Muscle layer of duodenum (tissue), 2 donors: Measurements from ENCODE around the gene TAGLN.

ENCODE experiments used
- H3K27ac ChIP-seq: one replicate; pipeline ENCODE4 v1.7.0; 2013; ENCODE audit warnings: mild to moderate bottlenecking, low read length
- H3K27me3 ChIP-seq: one replicate; pipeline ENCODE4 v1.7.0; 2013; ENCODE audit warnings: low read depth, mild to moderate bottlenecking, control low read depth, low read length
- H3K36me3 ChIP-seq, 2 donors: one replicate each; pipeline ENCODE4 v1.7.0; 2013; ENCODE audit warnings: low read length in 2 of 2, control low read depth in 1 of 2, mild to moderate bottlenecking in 1 of 2; ENCODE audit not compliant: insufficient read depth in 2 of 2, control insufficient read depth in 1 of 2
- H3K4me1 ChIP-seq, 2 donors: one replicate each; pipeline ENCODE4 v1.7.0; 2013; ENCODE audit warnings: low read length in 2 of 2, mild to moderate bottlenecking in 2 of 2, control low read depth in 1 of 2, moderate library complexity in 1 of 2; ENCODE audit not compliant: insufficient read depth in 2 of 2, control insufficient read depth in 1 of 2
- H3K4me3 ChIP-seq, 2 donors: one replicate each; pipeline ENCODE4 v1.7.0; 2013; ENCODE audit warnings: low read length in 2 of 2, low read depth in 1 of 2, mild to moderate bottlenecking in 1 of 2
- H3K9me3 ChIP-seq, 2 donors: one replicate each; pipeline ENCODE4 v1.7.0; 2013; ENCODE audit warnings: low read length in 2 of 2, control low read depth in 1 of 2, mild to moderate bottlenecking in 1 of 2; ENCODE audit not compliant: control insufficient read depth in 1 of 2
- donor health status: healthy.

TAGLN gene

DNA sequence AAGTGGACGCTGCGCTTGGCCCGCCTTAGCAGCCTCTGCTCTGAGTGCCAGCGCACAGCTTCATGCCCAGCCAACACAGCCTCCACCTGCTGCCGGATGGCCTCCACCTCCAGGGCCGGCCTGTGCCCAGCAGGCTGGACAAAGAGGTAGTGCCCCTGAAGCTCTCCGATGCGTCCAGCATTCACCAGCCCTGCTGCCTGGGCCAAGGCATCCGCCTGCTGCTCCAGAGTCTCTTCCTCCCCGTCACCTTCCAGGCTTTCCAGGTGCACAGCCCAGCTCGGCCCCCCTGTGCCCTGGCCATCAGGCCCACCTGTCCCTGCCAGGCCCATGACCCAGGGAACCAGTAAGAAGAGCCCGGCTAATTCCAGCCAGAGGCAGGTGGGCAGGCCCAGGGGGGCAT lies 30.2 kb downstream of the TAGLN start:
- peaks cover 33 to 39% of the 10 kb centered on the region in 2 donors for H3K36me3 ChIP-seq
- H3K4me3 ChIP-seq, result no peak overlapping the region
- peaks cover 20 to 35% of the 10 kb centered on the region in 2 donors for H3K4me1 ChIP-seq
- no peak overlapping the region for H3K27ac ChIP-seq
- H3K27me3 ChIP-seq, result no peaks in the 10 kb centered on the region
- no peaks in the 10 kb centered on the region for H3K9me3 ChIP-seq

DNA sequence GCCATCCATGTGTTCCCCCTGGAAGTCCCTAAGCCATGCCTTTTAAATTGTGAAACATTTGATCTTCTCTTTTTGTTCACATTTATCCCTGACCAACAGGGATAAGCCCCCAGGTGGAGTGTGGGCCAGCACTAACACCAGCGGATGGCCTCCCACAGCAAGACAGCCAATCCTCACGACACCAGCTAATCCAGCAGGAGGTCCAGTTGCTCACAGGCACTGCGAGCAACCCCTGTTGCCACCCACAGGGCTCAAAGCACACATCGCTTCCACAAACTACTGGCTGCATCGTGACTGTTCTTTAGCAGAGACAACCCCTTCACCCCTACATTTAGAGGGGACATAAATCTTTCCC lies 30.7 kb downstream of the TAGLN start:
- H3K4me3 ChIP-seq, result peak overlapping the region in 1 of 2 donors; percentile 80

DNA sequence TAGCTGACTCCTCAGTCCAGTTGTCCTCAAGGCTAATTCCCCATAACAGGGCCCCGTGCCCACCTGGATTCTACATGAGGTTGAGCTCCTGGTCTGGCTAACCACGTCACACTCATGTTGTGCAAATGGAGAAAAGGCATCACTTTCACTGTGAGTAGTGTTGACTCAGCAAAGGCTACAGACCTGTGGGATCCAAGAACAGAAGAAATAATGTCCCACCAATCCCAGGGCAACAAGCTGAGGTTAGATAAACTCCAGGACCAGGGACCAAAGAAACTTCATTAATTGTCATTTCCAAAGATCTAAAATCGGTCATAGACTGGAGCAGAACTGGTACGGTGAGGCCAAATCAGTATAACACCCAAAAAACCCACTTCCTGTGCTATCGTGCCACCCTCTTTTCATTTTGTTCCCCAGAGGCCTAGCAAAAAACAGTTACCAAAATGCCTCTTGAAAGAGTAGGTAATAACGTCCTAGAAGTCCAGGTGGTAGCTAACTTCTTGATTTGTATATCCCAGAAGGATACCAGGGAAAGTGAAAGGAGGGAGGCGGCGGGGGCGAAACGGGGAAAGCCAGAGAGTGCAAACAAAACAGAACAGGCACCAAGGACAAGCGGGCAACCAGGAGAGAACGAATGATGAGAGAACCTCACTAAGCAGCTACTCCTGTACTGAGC lies 31.3 kb downstream of the TAGLN start:
- peak overlapping the region; percentile 80 to 86 for H3K4me3 ChIP-seq
- H3K4me1 ChIP-seq, result peaks cover 20 to 35% of the 10 kb centered on the region in 2 donors
- peaks cover 33 to 37% of the 10 kb centered on the region in 2 donors for H3K36me3 ChIP-seq
- no peaks in the 10 kb centered on the region for H3K9me3 ChIP-seq
- no peaks in the 10 kb centered on the region for H3K27me3 ChIP-seq
- H3K27ac ChIP-seq, result peak overlapping the region; percentile 91

More for the DNA sequence above, 30.7 kb downstream of the TAGLN start:
- H3K27me3 ChIP-seq, result no peaks in the 10 kb centered on the region
- H3K4me1 ChIP-seq, result peaks cover 20 to 35% of the 10 kb centered on the region in 2 donors
- H3K36me3 ChIP-seq, result peaks cover 33 to 39% of the 10 kb centered on the region in 2 donors
- no peak overlapping the region for H3K27ac ChIP-seq
- H3K9me3 ChIP-seq, result no peaks in the 10 kb centered on the region

DNA sequence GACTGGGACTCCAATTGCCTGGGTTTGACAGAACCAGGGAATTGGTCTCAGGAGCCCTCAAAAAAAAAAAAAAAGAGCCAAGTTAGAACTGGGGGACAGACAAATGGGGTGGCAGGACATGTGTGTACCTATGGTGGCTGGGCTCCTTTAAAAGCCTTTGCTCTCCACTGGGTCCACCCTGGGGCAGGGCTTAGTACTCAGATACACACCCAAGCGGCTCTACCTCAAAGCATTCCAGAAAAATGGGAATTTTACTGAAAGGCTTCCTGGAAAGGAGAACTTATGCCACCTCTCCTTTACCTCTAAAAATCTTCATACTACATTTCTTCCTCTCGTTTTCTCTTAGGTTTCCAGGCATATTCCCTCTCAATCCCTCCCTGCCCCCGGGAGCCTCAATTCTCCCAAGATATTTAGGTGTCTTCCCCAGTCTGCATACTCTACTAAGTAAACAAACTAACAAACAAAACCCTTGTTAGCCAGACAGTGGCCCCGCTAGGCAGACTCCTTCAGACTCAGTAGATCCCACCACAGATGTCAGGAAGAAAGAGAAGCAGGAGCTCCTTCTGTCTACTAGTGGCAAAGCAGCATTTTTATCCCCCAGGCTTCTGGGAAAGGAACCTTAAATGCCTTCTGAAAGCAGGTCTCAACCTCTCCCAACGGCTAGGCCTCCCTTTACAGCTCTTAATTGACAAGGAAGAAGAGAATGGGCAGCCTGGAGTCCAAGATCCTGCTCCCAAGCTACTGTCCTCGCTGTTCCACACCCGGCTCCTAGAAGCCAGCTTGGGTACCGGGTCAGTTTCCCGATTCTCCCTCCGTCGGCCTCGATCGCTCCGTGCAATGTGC lies 32.0 kb downstream of the TAGLN start:
- Histone ChIP-seq H3K36me3 (peaks cover 33% of the 10 kb centered on the region in 2 donors), H3K4me3 (peak overlapping the region; percentile 80 to 86), H3K4me1 (peaks cover 20 to 35% of the 10 kb centered on the region in 2 donors), H3K9me3 (no peaks in the 10 kb centered on the region), H3K27ac (peak overlapping the region; percentile 91), H3K27me3 (no peaks in the 10 kb centered on the region)

DNA sequence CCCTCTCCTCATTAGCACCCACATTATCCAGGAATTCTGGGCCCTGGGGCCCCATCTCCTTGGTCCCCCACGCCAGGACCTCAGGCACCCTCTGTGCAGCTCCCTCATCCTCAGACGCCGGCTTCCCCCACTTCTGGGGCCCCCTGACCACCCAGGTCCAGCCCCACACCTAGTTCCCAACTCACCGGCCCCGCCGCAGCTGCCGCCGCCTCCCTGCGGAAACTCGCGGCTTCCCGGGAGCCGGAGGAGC lies 32.6 kb downstream of the TAGLN start, which contains the start of gene PCSK7:
Gene PCSK7 (minus strand): TSS at position 232 of the 250 bp plus-strand sequence. CDS start 2,229 bp downstream, outside the sequence.
- no peaks in the 10 kb centered on the region for H3K9me3 ChIP-seq
- H3K27me3 ChIP-seq, result no peaks in the 10 kb centered on the region
- peak within 1 kb of the TSS; percentile 94 for H3K27ac ChIP-seq
- H3K36me3 ChIP-seq, result peaks cover 30 to 36% of the 10 kb centered on the region in 2 donors
- H3K4me3 ChIP-seq, result peak within 1 kb of the TSS; percentile 80 to 86
- peaks cover 20 to 35% of the 10 kb centered on the region in 2 donors for H3K4me1 ChIP-seq

DNA sequence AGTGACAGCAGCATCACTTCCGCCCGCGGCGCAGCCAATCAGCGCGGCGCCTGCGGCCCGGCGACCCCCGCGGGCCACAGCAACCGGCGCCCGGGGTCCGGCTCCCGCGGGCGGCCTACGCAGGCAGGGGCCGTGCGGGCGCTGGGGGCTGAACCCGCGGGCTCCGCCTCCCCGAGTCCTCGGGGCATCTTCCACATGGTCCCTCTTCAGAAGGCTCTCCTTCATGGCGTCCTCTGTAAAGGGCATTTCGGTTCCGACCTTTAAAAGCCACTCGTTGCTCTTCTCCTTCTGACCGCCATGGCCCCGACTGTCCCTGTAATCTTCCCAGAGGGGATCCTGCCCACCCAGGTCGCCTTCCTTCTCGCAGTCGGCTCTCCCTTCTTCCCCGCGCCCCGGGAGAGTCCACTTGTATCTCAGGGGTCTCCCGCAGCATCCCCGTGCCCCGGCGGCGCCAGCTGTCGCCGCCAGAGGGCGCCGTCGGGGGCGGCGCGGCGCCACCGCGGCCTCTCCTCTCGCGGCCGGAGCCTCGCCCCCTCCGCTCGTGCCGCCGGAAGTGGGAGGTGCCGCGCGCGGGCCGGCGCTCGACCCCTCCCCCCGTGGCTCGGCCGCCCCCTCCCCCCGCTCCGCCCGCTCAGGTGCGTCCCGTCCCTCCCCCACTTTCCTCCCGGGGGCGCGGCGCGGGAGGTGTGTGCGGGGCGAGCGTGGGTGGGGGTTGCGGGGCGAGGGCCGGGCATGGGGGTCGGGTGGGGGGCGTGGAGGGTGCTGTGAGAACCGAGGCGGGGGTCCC lies 33.1 kb downstream of the TAGLN start, which contains the start of gene RNF214:
Gene RNF214 (plus strand): TSS at position 580 of the 787 bp plus-strand sequence. CDS start 1,602 bp downstream, outside the sequence.
- Histone ChIP-seq H3K4me3 (peak within 1 kb of the TSS; percentile 80 to 86), H3K27me3 (no peaks in the 10 kb centered on the region), H3K9me3 (no peaks in the 10 kb centered on the region), H3K36me3 (peaks cover 25 to 31% of the 10 kb centered on the region in 2 donors), H3K4me1 (peaks cover 20 to 35% of the 10 kb centered on the region in 2 donors), H3K27ac (peak within 1 kb of the TSS; percentile 94)

DNA sequence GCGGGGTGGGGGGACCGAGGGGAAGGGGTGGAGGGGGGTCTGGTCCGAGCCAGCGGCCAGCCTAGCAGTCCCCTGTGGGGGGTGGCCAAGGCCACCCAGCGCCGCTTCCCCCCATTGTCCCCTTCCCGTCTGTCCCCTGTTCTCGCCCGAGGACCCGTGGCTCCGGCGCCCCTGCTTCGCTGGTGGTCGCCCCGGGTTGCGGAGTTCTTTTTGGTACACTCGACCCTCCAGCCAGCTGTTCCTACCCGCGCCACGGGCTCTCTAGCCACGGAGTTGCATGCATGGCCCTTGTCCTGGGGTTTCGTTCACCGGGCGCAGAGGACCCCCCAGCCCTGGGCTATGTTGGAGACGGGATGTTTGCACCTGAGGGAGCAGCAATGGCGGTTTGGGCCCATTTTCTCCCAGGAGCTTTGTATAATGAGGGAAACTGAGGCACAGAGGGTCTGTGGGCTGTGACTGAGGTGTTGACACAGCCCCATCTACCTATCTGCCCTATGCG lies 33.8 kb downstream of the TAGLN start:
- H3K27ac ChIP-seq, result no peak overlapping the region
- no peaks in the 10 kb centered on the region for H3K9me3 ChIP-seq
- H3K4me3 ChIP-seq, result peak overlapping the region; percentile 76 to 86
- H3K36me3 ChIP-seq, result peaks cover 20 to 24% of the 10 kb centered on the region in 2 donors
- H3K27me3 ChIP-seq, result no peaks in the 10 kb centered on the region
- peaks cover 20 to 35% of the 10 kb centered on the region in 2 donors for H3K4me1 ChIP-seq

DNA sequence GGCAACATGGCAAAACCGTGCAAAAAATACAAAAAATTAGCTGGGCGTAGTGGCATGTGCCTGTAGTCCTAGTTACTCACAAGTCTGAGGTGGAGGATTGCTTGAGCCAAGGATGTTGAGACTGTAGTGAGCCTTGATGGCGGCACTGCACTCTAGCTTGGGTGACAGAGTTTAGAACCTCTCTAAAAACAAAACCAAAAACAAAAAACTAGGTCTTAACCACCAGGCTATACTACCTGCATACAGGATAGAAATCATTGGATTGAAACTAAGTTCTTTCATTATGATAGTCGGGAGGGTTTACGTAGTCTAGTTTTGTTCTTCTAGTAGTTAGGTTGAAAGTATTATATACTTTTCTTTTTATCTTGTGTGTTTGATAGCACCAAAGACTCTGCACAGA lies 39.1 kb downstream of the TAGLN start:
- no peak overlapping the region for H3K27ac ChIP-seq
- no peaks in the 10 kb centered on the region for H3K9me3 ChIP-seq
- H3K27me3 ChIP-seq, result no peaks in the 10 kb centered on the region
- H3K36me3 ChIP-seq, result peaks cover 25 to 41% of the 10 kb centered on the region in 2 donors
- H3K4me3 ChIP-seq, result no peak overlapping the region
- H3K4me1 ChIP-seq, result peaks cover 8 to 12% of the 10 kb centered on the region in 2 donors

DNA sequence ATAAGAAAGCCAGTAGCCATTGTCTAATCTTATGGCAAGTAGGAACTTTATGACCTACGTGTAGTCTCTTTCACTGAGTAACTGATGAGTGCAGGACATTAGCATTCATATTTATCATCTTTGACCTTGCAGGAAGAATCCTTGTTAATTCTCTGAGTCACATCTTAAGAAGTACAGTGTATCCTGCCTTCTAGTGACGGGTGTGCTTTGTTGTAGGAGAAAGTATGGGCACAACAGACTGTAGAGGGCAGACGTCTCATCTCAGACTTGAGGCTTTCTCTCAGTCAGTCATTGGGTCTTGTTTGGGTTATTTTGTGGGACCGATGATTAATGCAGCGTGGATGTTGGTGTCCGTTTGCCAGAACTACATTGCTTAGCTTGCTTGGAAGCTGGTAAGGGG lies 40.1 kb downstream of the TAGLN start:
- no peak overlapping the region for H3K27ac ChIP-seq
- no peak overlapping the region for H3K4me3 ChIP-seq
- no peaks in the 10 kb centered on the region for H3K27me3 ChIP-seq
- no peaks in the 10 kb centered on the region for H3K9me3 ChIP-seq
- peaks cover 0 to 2% of the 10 kb centered on the region in 2 donors for H3K4me1 ChIP-seq
- peaks cover 29 to 47% of the 10 kb centered on the region in 2 donors for H3K36me3 ChIP-seq

DNA sequence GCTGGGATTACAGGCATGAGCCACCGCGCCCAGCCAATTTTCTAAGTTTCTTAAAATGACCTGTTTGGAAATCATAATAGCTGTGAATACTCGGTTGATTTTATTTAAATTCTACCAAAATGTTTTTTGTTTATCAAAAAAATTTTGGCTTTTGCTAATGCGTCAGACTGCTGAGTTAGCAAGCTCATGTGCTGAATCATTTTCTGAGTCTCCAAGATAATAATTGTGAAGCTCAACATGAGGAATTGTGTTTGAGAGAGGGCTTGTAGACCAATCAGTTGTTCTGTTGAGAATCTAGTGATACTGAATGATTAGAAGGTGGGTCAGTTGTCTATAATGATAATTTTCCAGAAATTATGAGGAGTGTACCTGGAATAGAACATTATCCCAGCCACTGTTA lies 49.2 kb downstream of the TAGLN start:
- Histone ChIP-seq H3K36me3 (peaks cover 25 to 50% of the 10 kb centered on the region in 2 donors), H3K9me3 (no peaks in the 10 kb centered on the region), H3K27ac (no peak overlapping the region), H3K27me3 (no peaks in the 10 kb centered on the region), H3K4me1 (no peaks in the 10 kb centered on the region), H3K4me3 (no peak overlapping the region)

DNA sequence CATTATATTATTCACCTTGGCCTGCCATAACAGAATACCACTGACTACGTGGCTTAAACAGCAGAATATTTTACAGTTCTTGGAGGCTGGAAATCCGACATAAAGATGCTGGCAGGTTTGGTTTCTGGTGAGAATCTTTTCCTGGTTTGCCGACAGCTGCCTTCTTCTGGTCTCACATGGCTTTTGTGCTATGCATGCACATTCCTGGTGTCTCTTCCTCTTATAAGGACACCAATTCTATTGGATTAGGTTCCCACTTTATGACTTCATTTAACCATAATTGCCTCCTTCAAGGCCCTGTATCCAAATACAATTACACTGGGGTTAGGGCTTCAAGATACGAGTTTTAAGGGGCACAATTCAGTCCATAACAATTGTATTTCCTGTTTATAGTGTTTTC lies 50.4 kb downstream of the TAGLN start:
- peaks cover 21 to 43% of the 10 kb centered on the region in 2 donors for H3K36me3 ChIP-seq
- no peaks in the 10 kb centered on the region for H3K9me3 ChIP-seq
- no peaks in the 10 kb centered on the region for H3K4me1 ChIP-seq
- no peak overlapping the region for H3K27ac ChIP-seq
- H3K4me3 ChIP-seq, result no peak overlapping the region
- H3K27me3 ChIP-seq, result no peaks in the 10 kb centered on the region
